Hippocampal formation (tissue), 2 donors: Measurements from ENCODE around the gene WDTC1.
A peak's percentile ranks its signal among the peaks of the same experiment; 100 is the strongest.

Source experiments
- DNase-seq, 2 donors: peaks; one replicate each; lab custom pipeline; 2025; lab: John Stamatoyannopoulos, UW

WDTC1 gene

GRCh38 chr1:27356277-27356618, 121.8 kb downstream of the WDTC1 start:
- no peak for DNase-seq

DNA sequence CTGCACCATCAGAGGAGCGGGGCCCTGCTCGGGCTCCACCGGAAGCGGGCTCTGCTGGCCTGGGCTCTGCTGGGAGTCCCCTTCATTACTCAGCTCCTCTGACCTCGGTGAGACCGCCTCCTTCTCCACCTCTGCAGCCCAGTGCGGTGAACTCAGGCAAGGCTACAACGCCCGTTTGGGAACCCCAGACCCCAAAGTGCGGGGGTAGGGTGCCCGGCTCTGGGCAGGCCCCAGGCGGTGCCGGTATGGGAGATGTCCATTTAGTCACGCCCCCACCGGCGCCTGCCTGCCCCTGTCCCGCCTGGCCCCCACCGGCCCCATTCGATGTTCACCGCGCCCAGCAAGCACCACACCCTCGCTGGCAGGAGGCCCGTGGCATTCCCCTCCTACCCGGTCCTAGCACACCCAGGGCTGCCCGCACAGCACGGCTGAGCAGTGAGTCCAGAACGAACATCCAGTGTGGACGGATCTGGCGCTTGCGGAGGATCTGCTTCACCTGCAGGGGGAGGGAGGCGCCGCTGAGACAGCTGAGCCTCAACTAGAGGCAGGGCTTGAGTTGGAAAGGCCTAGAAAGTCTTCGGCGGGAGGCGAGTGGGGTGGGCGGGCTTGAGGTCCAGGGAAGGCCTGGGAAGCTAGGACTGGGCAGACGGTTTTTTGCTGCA, 122.3 kb downstream of the WDTC1 start:
- DNase-seq, result no peak

DNA sequence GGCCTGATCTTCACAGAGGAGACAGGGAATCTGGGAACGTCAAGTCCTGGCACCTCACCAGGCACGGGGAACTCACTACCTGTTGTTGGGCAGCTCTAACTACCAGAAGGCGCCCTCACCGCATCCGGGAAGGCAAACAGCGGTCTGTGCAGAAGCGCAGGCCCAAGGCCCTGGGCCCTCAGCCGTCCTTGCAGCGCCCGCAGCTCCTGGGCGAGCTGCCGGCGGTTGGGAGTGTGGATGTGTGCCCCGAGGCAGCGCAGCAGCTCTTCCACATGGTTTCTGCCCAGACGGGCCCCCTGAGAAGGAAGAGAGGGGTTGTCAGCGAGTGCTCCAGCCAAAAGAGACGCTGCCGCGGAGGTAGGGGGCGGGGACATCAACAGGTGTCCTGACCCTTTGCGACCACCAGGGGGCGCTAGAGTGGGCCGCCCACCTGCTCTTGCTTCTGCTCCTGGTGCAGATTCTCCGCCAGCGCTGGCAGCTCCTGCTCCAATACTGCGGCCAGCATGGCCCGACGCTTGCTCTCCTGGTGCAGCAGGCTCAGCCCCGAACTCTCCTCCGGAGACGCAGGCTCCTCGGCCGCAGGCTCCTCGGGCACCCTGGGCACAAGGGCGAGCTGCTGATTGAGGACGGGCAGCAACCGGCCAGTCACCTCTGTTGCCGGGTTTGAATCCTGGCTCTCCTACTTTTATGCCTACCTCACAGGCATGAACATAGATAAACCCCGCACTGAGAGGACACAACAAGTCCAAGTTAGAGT, 123.0 kb downstream of the WDTC1 start:
- DNase-seq, result peak in 1 of 2 donors; percentile 31
